Fibroblast of skin of left biceps (primary cell): Measurements from ENCODE around the gene RELB.

Source experiments
- DNase-seq, 2 experiments: peaks; one replicate each; pipeline ENCODE4 v3.0.0-alpha.2; 2013; ENCODE audit warnings: low read depth in 2 of 2

The RELB gene

DNA sequence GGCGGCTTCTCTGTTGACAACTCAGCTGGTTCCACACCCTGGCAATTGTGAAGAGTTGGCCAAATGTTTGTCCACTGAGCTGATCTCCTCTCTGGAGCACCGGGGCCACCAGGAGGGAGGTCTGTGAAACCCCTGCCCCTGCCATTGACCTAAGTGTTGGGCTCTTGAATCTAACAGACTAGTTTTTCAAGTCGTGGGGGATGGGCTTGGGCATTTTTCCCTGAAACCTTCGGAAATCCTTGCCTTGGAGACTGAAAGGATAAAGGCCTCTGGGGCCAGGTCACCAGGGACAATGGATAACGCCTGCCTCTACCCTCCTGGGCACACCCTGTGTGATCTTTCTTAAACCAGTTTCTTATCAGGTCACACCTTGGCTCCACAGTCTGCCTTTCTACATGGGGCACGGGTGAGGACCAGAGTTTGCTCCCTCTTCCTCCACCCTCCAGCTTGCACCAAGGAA, 78.7 kb downstream of the RELB start:
- DNase-seq = no peak

DNA sequence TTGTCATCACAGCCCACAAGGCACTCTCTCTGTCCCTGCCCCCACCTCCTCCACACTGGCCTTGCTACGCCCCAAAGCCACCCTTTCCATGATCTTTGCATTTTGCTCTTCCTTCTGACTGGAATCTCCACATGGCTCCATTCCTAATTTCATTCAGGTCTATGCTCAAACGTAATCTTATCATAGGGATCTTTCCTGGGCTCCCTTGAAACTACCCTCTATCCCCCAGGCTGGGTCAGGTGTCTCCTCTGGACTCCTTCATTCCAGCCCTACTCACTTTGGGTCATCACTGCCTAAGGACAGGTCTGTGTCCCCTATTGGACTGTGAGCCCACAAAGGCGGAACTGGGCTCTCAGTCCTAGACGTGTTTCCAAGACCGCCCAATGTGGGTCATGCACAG, 80.9 kb downstream of the RELB start:
- DNase-seq = no peak

DNA sequence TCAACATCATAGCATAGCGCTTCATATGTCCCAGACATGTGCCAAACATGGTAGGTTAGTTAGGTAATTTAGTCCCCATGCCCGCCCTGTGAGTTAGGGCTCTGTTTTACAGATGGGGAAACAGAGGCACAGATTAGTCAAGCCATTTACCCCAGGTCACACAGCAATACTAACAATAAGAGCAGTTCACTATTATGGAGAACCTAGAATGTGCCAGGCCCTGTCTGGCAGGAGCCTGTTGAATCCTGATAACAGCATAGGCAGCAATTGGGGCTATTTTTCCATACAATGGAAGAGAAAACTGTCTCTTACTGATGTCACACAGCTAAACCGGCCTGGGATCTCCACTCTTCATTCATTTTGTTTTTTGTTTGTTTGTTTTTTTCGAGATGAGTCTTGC, 85.2 kb downstream of the RELB start:
- no peak for DNase-seq

DNA sequence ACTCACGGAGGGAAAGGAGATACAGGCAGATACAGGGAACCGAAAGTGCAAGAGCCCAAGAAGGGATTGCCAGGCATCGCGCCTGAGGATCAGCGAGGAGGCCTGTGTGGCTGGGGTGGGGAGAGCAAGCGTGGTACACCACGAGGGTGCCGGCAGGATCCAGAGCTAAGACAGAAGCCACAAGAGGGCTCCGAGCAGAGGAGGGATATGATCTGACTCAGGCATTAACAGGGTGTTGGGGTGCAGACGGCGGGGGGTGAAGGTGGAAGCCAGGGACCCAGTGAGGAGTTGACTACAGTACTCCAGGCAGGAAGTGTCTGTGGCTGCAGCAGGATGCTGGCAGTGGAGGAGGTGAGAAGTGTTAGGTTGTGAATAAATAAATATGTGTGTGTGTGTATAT, 86.3 kb downstream of the RELB start:
- no peak for DNase-seq
